ENCODE results near the gene LCAT. TPM values are rescaled to one million over a fixed set of nuclear protein-coding genes. Genes with fewer than 3 reads are reported as not detected.
"Not testable (repeated sequence)": the region's sequence is repeated elsewhere in the genome, so short reads cannot be mapped to it uniquely, and the experiment has no call there.

Gene LCAT
- total RNA-seq, 1 donor from 2014 or later = 17.0 TPM

DNA sequence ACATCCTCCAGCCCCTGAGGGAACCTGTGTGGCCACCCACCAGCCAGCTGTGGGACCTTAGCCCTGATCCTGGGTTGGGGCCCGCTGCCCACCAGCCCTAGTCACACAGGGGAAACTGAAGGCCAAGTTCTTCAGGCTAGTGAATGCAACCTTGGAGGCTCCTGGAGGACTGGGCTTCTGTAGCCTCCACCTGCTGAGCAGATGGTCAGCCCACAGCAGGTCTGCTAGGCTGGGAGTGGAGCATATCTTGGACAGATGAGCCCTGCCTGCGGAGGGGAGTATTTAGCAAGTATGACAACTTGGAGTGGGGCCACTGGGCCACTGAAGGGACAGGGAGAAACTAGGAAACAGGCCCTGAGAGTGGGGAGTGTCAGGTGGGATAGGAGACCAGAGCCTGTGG, 32.3 kb upstream of the LCAT start:
- DNase-seq (ENCODE audit: low spot score) = no peak
- peaks cover 2% of the 10 kb centered on the region for H3K27me3 Mint-ChIP-seq (ENCODE audit: unreplicated experiment)
- TF ChIP-seq, protein P1, sequence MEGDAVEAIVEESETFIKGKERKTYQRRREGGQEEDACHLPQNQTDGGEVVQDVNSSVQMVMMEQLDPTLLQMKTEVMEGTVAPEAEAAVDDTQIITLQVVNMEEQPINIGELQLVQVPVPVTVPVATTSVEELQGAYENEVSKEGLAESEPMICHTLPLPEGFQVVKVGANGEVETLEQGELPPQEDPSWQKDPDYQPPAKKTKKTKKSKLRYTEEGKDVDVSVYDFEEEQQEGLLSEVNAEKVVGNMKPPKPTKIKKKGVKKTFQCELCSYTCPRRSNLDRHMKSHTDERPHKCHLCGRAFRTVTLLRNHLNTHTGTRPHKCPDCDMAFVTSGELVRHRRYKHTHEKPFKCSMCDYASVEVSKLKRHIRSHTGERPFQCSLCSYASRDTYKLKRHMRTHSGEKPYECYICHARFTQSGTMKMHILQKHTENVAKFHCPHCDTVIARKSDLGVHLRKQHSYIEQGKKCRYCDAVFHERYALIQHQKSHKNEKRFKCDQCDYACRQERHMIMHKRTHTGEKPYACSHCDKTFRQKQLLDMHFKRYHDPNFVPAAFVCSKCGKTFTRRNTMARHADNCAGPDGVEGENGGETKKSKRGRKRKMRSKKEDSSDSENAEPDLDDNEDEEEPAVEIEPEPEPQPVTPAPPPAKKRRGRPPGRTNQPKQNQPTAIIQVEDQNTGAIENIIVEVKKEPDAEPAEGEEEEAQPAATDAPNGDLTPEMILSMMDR (IDR thresholded peaks at IDR 0.05; ENCODE audit: unreplicated experiment) = no peak
- no peaks in the 10 kb centered on the region for H3K36me3 Mint-ChIP-seq (ENCODE audit: low read depth, unreplicated experiment)
- H3K4me1 Mint-ChIP-seq (ENCODE audit: unreplicated experiment) = no peaks in the 10 kb centered on the region
- H3K27ac Mint-ChIP-seq (ENCODE audit: unreplicated experiment) = no peak overlapping the region
- H3K9me3 Mint-ChIP-seq (ENCODE audit: unreplicated experiment) = no peaks in the 10 kb centered on the region
- H3K4me3 Mint-ChIP-seq (ENCODE audit: unreplicated experiment) = no peak overlapping the region

DNA sequence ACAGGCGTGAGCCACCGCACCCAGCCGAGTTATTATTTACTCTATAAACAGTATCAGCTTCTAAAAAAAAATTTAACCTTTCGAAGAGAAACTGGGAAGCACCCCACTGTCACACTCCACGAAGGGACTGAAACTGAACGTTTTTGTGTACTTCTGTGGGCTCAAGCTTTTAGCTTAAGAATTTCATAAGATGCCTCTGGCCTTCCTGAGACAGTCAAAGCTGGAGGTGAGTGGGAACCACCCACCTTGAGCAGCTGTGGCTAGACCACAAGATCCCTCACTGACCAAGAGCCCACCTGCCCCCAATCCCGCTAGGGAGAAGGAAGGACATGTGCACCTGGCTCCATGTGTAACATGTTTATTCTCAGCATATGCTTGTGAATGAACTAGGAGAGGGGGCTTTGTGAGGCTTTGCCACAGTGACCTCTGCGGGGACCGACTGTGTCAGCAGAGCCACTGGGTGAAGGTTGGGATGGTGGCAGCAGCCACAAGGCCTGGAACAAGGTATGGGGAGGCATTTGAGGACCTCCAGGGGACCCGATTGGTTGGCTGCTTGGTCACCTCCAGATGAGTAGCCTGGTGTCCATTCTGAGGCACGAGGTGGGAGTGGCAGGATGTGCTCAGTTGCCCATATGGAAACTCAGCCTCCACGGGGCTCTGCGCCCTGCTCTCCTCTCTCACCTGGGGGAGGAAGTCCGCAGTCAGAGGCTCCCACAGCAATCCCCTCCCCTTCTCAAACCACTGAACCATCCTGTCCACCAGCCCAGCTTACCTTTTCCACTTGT, 31.6 kb upstream of the LCAT start:
- H3K27ac Mint-ChIP-seq (ENCODE audit: unreplicated experiment) = no peak overlapping the region
- H3K4me1 Mint-ChIP-seq (ENCODE audit: unreplicated experiment) = no peaks in the 10 kb centered on the region
- no peaks in the 10 kb centered on the region for H3K36me3 Mint-ChIP-seq (ENCODE audit: low read depth, unreplicated experiment)
- no peak overlapping the region for H3K4me3 Mint-ChIP-seq (ENCODE audit: unreplicated experiment)
- TF ChIP-seq, protein P1 (IDR thresholded peaks at IDR 0.05; ENCODE audit: unreplicated experiment) = no peak
- peaks cover 2% of the 10 kb centered on the region for H3K27me3 Mint-ChIP-seq (ENCODE audit: unreplicated experiment)
- DNase-seq (ENCODE audit: low spot score) = no peak
- no peaks in the 10 kb centered on the region for H3K9me3 Mint-ChIP-seq (ENCODE audit: unreplicated experiment)

DNA sequence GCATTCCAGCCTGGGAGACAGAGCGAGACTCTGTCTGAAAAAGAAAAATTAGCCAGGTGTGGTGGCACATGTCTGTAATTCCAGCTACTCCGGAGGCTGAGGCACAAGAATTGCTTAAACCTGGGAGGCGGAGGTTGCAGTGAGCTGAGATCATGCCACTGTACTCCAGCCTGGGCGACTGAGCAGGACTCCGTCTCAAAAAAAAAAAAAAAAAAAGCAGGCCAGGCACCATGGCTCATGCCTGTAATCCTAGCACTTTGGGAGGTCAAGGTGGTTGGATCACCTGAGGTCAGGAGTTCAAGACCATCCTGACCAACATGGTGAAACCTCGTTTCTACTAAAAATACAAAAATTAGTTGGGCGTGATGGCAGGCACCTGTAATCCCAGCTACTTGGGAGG, 28.4 kb upstream of the LCAT start:
- peaks cover 15% of the 10 kb centered on the region for H3K27me3 Mint-ChIP-seq (ENCODE audit: unreplicated experiment)
- not testable (repeated sequence) for H3K27ac Mint-ChIP-seq (ENCODE audit: unreplicated experiment); H3K4me1 Mint-ChIP-seq (ENCODE audit: unreplicated experiment); H3K4me3 Mint-ChIP-seq (ENCODE audit: unreplicated experiment); H3K36me3 Mint-ChIP-seq (ENCODE audit: low read depth, unreplicated experiment); H3K9me3 Mint-ChIP-seq (ENCODE audit: unreplicated experiment); DNase-seq (ENCODE audit: low spot score)

DNA sequence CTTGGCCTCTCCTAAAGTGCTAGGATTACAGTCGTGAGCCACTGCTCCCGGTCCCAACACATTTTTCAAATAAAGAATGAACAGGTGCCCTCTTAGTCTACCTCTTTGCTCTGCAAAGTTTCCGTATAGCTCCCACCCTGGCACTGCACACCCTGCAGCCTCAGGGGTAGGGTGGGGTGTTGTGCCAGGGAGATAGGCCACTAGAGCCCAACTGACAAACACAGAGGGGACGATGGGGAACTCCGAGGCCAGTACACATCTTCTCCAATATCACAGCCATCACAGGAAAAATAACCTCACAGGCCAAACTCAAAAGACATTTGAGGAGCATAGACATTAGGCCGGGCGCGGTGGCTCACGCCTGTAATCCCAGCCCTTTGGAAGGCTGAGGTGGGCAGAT, 27.2 kb upstream of the LCAT start:
- peaks cover 3% of the 10 kb centered on the region for H3K36me3 Mint-ChIP-seq (ENCODE audit: low read depth, unreplicated experiment)
- H3K27me3 Mint-ChIP-seq (ENCODE audit: unreplicated experiment) = peaks cover 16% of the 10 kb centered on the region
- H3K4me3 Mint-ChIP-seq (ENCODE audit: unreplicated experiment) = no peak overlapping the region
- no peaks in the 10 kb centered on the region for H3K9me3 Mint-ChIP-seq (ENCODE audit: unreplicated experiment)
- H3K27ac Mint-ChIP-seq (ENCODE audit: unreplicated experiment) = no peak overlapping the region
- TF ChIP-seq, protein P1 (IDR thresholded peaks at IDR 0.05; ENCODE audit: unreplicated experiment) = no peak
- DNase-seq (ENCODE audit: low spot score) = no peak
- H3K4me1 Mint-ChIP-seq (ENCODE audit: unreplicated experiment) = peaks cover 16% of the 10 kb centered on the region

DNA sequence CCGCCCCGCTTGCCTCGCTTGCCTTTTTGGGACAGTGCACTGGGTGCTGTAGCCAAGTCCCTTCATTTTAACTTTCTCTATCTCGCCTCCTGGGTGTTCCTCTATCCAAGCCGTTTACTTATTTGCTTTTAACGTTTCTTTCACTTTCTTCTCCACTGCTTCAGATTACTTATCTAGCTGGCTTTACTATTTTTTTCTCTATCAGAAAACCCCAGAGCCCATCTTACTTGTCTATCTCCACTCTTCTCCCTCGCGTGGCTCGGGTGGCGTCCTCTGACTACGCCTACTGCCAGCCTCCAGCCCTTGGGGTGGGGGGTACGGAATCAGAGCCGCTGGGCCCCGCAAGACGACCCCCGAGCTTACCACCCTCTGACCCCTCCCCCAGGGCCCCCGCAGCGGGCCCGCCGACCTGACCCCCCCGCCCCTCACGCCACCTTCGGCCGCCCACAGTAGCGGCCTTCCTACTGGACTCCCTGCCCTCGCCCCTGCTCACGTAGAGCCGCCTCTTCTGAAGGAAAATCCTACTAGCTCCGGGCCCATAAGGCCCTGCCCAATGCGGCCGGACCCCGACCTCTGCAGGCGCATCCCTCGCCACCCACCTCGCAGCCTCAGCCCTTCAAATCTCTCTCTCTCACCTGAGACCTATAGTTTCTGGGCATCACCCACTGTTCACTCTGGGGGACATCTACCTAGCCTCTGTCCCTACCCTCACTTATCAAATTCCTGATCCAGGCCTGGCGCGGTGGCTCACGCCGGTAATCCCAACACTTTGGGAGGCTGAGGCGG, 25.5 kb upstream of the LCAT start:
- peaks cover 23% of the 10 kb centered on the region for H3K27me3 Mint-ChIP-seq (ENCODE audit: unreplicated experiment)
- peak overlapping the region; percentile 76 for H3K27ac Mint-ChIP-seq (ENCODE audit: unreplicated experiment)
- H3K4me1 Mint-ChIP-seq (ENCODE audit: unreplicated experiment) = peaks cover 18% of the 10 kb centered on the region
- peaks cover 11% of the 10 kb centered on the region for H3K36me3 Mint-ChIP-seq (ENCODE audit: low read depth, unreplicated experiment)
- H3K4me3 Mint-ChIP-seq (ENCODE audit: unreplicated experiment) = peak overlapping the region; percentile 90
- H3K9me3 Mint-ChIP-seq (ENCODE audit: unreplicated experiment) = no peaks in the 10 kb centered on the region
- no peak for DNase-seq (ENCODE audit: low spot score)
- TF ChIP-seq, protein P1 (IDR thresholded peaks at IDR 0.05; ENCODE audit: unreplicated experiment) = no peak

Measured in endothelial cell (in vitro differentiated cells).